Measurements from ENCODE around the gene REEP1. TPM values are rescaled to one million over a fixed set of nuclear protein-coding genes. Genes with fewer than 3 reads are reported as not detected.

The REEP1 gene
- total RNA-seq, 1 experiment from 2014 or later, result 0.23 TPM

DNA sequence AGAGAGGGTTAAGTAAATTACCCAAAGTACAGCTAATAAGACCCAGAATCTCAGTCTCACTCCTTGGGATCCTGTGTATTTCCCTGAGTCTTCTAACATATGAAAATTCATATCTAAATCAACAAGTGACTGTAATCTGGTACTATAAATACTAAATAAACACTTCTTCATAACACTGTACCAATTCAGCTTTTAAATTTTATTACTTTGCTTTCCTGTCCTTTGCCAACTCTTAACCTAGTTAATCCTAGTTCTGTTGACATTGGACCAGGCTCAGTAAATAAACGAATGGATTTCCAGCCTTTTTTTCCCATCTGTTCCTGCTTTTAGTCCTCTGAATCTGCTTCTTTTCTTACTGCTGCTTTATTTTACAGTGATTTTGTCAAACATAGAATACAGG, 124.4 kb downstream of the REEP1 start:
- TF ChIP-seq TCF7L2 (IDR thresholded peaks at IDR 0.05; ENCODE audit: low read depth, low read length) (peak; percentile 77), SIN3A (IDR thresholded peaks at IDR 0.05; ENCODE audit: borderline replicate concordance, insufficient read depth, low read depth, low read length) (no peak)
- no peak for DNase-seq (ENCODE audit: low read depth, low spot score)
- H3K27ac ChIP-seq (ENCODE audit: low read length), result no peak overlapping the region
- no peak overlapping the region for H3K4me3 ChIP-seq (ENCODE audit: low read depth in 2 of 2, low read length in 2 of 2)
- intact Hi-C loops (cut with micrococcal nuclease; ENCODE audit: unreplicated experiment) (no loop called here), in situ Hi-C loops (cut with HindIII; ENCODE audit: low pct_unique_long_range_greater_than_20kb, low sequenced_read_pairs) (no loop called here)
- H3K36me3 ChIP-seq (ENCODE audit: control insufficient read depth, insufficient read depth, low read length), result peaks cover 31% of the 10 kb centered on the region
- no peak for ATAC-seq
- H3K4me1 ChIP-seq (ENCODE audit: control insufficient read depth, insufficient read depth, low read length), result no peaks in the 10 kb centered on the region; the same call in 1 of the 2 replicates
- H3K27me3 ChIP-seq (ENCODE audit: control insufficient read depth, insufficient read depth, low read length), result no peaks in the 10 kb centered on the region
- POLR2A ChIA-PET, result no interaction called here
- no peaks in the 10 kb centered on the region for H3K9me3 ChIP-seq (ENCODE audit: control insufficient read depth, insufficient read depth, low read depth, low read length)
- no TSS peak for BruUV-seq (replicated peaks)
- CTCF ChIA-PET, result no interaction called here

DNA sequence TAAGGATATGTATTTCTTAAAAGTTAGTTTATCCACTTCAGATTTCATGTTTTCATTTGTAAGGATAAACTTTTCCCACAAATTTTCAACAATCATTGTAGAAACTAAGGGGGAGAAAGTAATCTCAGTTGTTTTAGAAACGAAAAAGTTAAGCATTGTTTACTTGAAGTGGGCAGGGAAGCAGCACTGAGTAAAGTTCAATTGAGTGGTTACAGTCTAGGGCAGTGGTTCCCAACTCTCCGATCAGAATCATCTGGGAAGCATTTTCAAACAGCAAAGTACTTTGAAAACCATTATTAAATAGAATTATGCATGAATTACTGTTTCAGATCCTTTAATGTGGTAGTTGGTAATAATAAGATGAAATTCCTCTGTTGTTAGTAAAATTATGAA, 125.6 kb downstream of the REEP1 start:
- TF ChIP-seq, protein P1, sequence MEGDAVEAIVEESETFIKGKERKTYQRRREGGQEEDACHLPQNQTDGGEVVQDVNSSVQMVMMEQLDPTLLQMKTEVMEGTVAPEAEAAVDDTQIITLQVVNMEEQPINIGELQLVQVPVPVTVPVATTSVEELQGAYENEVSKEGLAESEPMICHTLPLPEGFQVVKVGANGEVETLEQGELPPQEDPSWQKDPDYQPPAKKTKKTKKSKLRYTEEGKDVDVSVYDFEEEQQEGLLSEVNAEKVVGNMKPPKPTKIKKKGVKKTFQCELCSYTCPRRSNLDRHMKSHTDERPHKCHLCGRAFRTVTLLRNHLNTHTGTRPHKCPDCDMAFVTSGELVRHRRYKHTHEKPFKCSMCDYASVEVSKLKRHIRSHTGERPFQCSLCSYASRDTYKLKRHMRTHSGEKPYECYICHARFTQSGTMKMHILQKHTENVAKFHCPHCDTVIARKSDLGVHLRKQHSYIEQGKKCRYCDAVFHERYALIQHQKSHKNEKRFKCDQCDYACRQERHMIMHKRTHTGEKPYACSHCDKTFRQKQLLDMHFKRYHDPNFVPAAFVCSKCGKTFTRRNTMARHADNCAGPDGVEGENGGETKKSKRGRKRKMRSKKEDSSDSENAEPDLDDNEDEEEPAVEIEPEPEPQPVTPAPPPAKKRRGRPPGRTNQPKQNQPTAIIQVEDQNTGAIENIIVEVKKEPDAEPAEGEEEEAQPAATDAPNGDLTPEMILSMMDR (IDR thresholded peaks at IDR 0.05), result no peak
- no peak for TF ChIP-seq SIN3A (IDR thresholded peaks at IDR 0.05; ENCODE audit: borderline replicate concordance, insufficient read depth, low read depth, low read length)
- no peak for TF ChIP-seq POLR2AphosphoS5 (IDR thresholded peaks at IDR 0.05; ENCODE audit: low read depth, low read length)
- TF ChIP-seq TCF7L2 (IDR thresholded peaks at IDR 0.05; ENCODE audit: low read depth, low read length), result no peak
- TF ChIP-seq, protein P2, sequence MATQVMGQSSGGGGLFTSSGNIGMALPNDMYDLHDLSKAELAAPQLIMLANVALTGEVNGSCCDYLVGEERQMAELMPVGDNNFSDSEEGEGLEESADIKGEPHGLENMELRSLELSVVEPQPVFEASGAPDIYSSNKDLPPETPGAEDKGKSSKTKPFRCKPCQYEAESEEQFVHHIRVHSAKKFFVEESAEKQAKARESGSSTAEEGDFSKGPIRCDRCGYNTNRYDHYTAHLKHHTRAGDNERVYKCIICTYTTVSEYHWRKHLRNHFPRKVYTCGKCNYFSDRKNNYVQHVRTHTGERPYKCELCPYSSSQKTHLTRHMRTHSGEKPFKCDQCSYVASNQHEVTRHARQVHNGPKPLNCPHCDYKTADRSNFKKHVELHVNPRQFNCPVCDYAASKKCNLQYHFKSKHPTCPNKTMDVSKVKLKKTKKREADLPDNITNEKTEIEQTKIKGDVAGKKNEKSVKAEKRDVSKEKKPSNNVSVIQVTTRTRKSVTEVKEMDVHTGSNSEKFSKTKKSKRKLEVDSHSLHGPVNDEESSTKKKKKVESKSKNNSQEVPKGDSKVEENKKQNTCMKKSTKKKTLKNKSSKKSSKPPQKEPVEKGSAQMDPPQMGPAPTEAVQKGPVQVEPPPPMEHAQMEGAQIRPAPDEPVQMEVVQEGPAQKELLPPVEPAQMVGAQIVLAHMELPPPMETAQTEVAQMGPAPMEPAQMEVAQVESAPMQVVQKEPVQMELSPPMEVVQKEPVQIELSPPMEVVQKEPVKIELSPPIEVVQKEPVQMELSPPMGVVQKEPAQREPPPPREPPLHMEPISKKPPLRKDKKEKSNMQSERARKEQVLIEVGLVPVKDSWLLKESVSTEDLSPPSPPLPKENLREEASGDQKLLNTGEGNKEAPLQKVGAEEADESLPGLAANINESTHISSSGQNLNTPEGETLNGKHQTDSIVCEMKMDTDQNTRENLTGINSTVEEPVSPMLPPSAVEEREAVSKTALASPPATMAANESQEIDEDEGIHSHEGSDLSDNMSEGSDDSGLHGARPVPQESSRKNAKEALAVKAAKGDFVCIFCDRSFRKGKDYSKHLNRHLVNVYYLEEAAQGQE (IDR thresholded peaks at IDR 0.05; ENCODE audit: insufficient read depth in 1 of 2, low read depth in 2 of 2, low read length in 1 of 2), result no peak
- Histone ChIP-seq H3K9me3 (ENCODE audit: control insufficient read depth, insufficient read depth, low read depth, low read length) (no peaks in the 10 kb centered on the region), H3K27me3 (ENCODE audit: control insufficient read depth, insufficient read depth, low read length) (no peaks in the 10 kb centered on the region), H3K4me1 (ENCODE audit: control insufficient read depth, insufficient read depth, low read length) (no peaks in the 10 kb centered on the region; the same call in 1 of the 2 replicates), H3K27ac (ENCODE audit: low read length) (no peak overlapping the region), H3K36me3 (ENCODE audit: control insufficient read depth, insufficient read depth, low read length) (peaks cover 40% of the 10 kb centered on the region), H3K4me3 (ENCODE audit: low read depth in 2 of 2, low read length in 2 of 2) (no peak overlapping the region)
- ATAC-seq (no peak), DNase-seq (ENCODE audit: low read depth, low spot score) (no peak)
- intact Hi-C loops (cut with micrococcal nuclease; ENCODE audit: unreplicated experiment) (no loop called here), in situ Hi-C loops (cut with HindIII; ENCODE audit: low pct_unique_long_range_greater_than_20kb, low sequenced_read_pairs) (no loop called here)
- POLR2A ChIA-PET, result no interaction called here
- no TSS peak for BruUV-seq (replicated peaks)
- CTCF ChIA-PET, result no interaction called here

DNA sequence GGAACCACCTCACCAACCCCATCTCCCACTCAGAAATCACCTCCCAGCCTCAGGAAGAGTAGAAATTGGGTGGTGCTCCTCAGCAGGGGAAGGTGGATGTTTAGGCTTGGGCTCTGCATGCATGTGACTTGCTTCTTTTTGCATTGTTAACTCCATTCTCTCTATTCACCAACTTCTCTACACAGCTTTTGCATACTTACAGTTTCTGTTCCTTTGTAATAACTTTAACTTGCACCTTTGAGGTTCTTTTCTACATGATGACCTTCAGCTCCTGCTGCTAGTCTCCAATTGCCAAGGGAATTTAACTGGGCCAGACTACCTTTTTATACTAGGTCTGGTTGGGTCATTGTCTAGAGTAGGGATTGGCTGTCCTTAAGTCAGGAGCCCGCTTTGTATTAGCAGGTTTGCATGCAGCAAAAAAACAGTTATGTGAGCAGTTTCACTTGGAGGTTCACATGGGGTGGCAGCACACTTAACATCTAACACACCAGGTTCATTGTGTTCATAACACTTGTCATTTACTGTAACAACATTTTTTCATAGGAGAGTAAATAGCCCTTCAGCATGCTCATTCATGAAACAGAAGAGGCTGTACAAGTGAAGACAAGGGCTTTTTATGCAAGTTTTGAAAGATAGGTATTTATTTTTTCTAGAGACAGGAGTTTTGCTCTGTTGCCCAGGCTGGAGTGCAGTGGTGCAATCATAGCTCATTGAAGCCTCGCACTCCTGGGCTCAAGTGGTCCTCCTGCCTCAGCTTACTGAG, 126.2 kb downstream of the REEP1 start:
- no peak for TF ChIP-seq SIN3A (IDR thresholded peaks at IDR 0.05; ENCODE audit: borderline replicate concordance, insufficient read depth, low read depth, low read length)
- TF ChIP-seq POLR2AphosphoS5 (IDR thresholded peaks at IDR 0.05; ENCODE audit: low read depth, low read length), result no peak
- ChIA-PET CTCF (no interaction called here), POLR2A (no interaction called here)
- in situ Hi-C loops (cut with HindIII; ENCODE audit: low pct_unique_long_range_greater_than_20kb, low sequenced_read_pairs) (no loop called here), intact Hi-C loops (cut with micrococcal nuclease; ENCODE audit: unreplicated experiment) (no loop called here)
- Histone ChIP-seq H3K4me1 (ENCODE audit: control insufficient read depth, insufficient read depth, low read length) (no peaks in the 10 kb centered on the region; the same call in 1 of the 2 replicates), H3K27me3 (ENCODE audit: control insufficient read depth, insufficient read depth, low read length) (no peaks in the 10 kb centered on the region), H3K36me3 (ENCODE audit: control insufficient read depth, insufficient read depth, low read length) (peaks cover 41% of the 10 kb centered on the region), H3K4me3 (ENCODE audit: low read depth in 2 of 2, low read length in 2 of 2) (no peak overlapping the region), H3K9me3 (ENCODE audit: control insufficient read depth, insufficient read depth, low read depth, low read length) (no peaks in the 10 kb centered on the region), H3K27ac (ENCODE audit: low read length) (no peak overlapping the region)
- DNase-seq (ENCODE audit: low read depth, low spot score), result no peak
- no peak for ATAC-seq
- no TSS peak for BruUV-seq (replicated peaks)

Data from Panc1 (cell line).